Measurements from ENCODE around the gene STAM.

The STAM gene

DNA sequence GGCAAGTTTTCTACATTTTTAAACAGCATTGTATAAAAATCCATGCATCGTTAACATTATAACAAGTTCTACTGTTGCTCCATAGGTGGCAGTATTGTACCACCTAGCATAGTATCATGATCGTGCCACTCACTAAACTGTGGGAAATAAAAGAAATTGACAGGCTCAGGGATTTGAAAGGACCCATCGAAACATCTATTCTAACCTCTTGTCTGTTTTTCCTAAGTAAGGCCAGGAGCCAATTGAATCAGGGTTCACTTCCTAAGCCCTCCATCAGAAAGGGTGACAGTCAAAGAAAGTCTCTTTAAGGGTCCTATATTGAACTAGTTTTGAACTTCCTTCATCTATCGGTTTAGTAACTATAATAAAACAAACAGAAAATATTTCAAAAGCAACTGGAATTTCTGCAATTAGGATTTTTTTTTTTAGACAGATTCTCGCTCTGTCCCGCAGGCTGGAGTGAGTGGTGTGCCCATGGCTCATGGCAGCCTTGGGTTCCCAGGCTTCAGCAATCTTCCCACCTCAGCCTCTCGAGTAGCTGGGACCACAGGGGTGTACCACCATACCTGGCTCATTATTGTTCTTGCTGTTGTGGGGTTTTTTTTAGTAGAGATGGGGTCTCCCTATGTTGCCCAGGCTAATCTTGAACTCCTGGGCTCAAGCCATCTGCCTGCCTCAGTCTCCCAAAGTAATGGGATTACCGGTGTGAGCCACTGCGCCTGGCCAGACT, 36.2 kb upstream of the STAM start:
- in situ Hi-C loops (cut with MboI; ENCODE audit: low sequenced_read_pairs, unreplicated experiment), result loop anchor here (5.0 to 25.0 kb wide), 3 partner anchors 135 to 630 kb away; no protein-coding TSS in a partner anchor
- TF ChIP-seq, protein P1, sequence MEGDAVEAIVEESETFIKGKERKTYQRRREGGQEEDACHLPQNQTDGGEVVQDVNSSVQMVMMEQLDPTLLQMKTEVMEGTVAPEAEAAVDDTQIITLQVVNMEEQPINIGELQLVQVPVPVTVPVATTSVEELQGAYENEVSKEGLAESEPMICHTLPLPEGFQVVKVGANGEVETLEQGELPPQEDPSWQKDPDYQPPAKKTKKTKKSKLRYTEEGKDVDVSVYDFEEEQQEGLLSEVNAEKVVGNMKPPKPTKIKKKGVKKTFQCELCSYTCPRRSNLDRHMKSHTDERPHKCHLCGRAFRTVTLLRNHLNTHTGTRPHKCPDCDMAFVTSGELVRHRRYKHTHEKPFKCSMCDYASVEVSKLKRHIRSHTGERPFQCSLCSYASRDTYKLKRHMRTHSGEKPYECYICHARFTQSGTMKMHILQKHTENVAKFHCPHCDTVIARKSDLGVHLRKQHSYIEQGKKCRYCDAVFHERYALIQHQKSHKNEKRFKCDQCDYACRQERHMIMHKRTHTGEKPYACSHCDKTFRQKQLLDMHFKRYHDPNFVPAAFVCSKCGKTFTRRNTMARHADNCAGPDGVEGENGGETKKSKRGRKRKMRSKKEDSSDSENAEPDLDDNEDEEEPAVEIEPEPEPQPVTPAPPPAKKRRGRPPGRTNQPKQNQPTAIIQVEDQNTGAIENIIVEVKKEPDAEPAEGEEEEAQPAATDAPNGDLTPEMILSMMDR (IDR thresholded peaks at IDR 0.05; ENCODE audit: borderline replicate concordance, control extremely low read depth, extremely low read depth, insufficient read depth, missing control alignments), result peak; percentile 70
- DNase-seq (ENCODE audit: low spot score), result peak; percentile 59

- no peak for DNase-seq (ENCODE audit: low spot score)
- TF ChIP-seq, protein P1 (IDR thresholded peaks at IDR 0.05; ENCODE audit: borderline replicate concordance, control extremely low read depth, extremely low read depth, insufficient read depth, missing control alignments), result no peak
- in situ Hi-C loops (cut with MboI; ENCODE audit: low sequenced_read_pairs, unreplicated experiment), result loop anchor here (5.0 to 25.0 kb wide), 3 partner anchors 133 to 628 kb away; no protein-coding TSS in a partner anchor
These were observed 34.4 kb upstream of the STAM start for GRCh38 chr10:17609523-17610079.

DNA sequence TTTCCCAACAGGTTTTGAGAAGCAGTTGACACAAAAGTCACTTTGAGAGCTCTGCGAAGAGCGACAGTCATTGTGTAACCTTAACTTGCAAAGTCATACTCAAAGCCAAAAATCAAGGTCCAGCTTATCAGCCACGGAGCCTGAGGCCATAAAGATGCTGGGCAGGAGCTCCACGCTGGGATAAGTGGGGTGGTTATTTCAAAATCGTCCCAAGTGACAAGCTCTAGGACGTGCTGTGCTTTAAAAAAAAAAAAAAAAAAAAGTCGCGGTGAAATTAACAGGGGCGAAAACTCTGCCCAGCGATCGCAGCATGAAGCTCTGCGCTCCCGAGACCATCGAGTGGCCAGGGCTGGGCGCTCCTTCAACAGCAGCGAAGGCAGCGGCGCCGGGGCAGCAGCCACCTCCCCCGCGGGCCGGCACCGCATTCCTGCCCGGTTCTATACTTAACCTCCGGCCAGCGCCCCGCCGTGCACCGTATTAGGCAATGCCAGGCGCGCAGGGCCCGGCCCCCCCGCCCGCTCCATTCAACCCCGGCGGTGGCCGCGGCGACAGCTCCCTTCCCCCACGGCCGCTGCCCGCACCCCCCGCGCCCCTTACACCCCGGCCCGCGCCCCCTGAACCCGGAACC, 27.4 kb upstream of the STAM start:
- peak; percentile 61 for DNase-seq (ENCODE audit: low spot score)
- TF ChIP-seq, protein P1 (IDR thresholded peaks at IDR 0.05; ENCODE audit: borderline replicate concordance, control extremely low read depth, extremely low read depth, insufficient read depth, missing control alignments), result no peak
- in situ Hi-C loops (cut with MboI; ENCODE audit: low sequenced_read_pairs, unreplicated experiment), result loop anchor here (25.0 kb wide), 2 partner anchors 496 to 621 kb away; no protein-coding TSS in a partner anchor

DNA sequence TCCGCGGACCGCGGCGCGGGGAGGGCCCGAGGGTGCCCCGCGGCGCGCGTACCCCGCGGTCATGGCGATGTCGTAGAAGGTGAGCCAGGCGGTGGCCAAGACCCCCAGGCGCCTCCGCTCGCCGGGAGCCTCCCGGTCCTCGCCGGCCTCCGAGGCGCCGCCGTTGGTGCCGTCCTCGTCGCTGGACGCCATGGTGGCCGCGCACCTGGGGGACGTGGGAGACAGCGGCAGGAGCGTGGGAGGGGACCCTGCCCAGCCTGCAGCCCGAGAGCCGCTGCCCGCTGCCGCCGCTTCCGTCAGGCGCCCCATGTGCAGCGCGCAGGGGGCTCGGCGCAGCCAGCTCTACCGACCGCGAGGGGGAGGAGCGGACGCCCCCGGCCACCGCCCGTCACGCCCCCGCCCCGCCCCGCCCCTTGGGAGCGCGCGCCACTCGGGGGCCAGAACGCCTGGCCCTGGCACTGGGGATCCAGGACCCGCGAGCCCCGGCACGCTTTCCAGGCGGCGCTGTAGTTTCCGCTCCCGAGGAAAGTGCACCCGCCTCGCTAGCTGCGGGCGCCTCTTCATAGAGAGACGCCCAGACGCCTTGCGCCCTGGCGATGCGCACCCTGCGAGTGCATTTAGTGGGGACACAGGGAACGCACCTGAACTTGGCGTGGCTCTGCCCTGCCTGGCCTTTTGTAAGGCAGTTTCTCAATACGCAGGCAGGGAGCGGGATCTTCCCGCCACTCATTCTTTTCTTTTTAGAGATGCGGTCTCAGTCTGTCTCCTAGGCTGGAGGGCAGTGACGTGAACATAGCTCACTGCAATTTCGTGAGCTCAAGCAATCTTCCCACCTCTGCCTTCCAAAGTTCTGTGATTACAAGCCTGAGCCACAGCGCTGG, 26.7 kb upstream of the STAM start, which contains the start of gene HACD1:
Gene HACD1 (minus strand): TSS at position 344 of the 881 bp plus-strand sequence. CDS start 35 bp downstream, at position 309.
- TF ChIP-seq, protein P1 (IDR thresholded peaks at IDR 0.05; ENCODE audit: borderline replicate concordance, control extremely low read depth, extremely low read depth, insufficient read depth, missing control alignments), result no peak
- in situ Hi-C loops (cut with MboI; ENCODE audit: low sequenced_read_pairs, unreplicated experiment), result loop anchor here (25.0 kb wide), 2 partner anchors 495 to 620 kb away; no protein-coding TSS in a partner anchor
- DNase-seq (ENCODE audit: low spot score), result peak; percentile 73

DNA sequence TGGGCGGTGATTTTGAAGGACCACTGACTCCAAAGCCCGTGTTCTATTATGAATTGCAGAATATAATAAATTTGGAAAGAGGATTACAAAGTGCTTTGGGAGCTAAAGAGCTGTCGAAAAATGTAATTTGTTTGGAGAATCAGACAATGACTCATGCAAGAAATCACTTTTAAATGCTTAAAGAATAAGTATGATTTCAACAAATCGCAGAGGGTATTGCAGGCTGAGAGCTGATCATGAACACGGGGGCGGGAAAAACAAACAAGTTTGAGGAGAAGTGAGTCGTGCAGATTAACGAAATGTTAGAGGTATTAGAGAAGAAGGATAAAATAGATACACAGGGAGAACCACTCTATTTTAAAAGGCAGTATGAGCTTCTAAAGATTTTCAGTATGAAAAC, 21.9 kb upstream of the STAM start:
- TF ChIP-seq, protein P1 (IDR thresholded peaks at IDR 0.05; ENCODE audit: borderline replicate concordance, control extremely low read depth, extremely low read depth, insufficient read depth, missing control alignments), result no peak
- in situ Hi-C loops (cut with MboI; ENCODE audit: low sequenced_read_pairs, unreplicated experiment), result loop anchor here (25.0 kb wide), 2 partner anchors 490 to 615 kb away; no protein-coding TSS in a partner anchor
- no peak for DNase-seq (ENCODE audit: low spot score)

Measured in GM13976 (cell line).